Measurements from ENCODE around the gene RPS6KL1.

Gene RPS6KL1

GRCh38 chr14:74861734-74862090, 61.3 kb downstream of the RPS6KL1 start:
- no peak overlapping the region for H3K9ac ChIP-seq (ENCODE audit: low read length)
- H3K36me3 ChIP-seq (ENCODE audit: control insufficient read depth, insufficient read depth, low read length), result no peaks in the 10 kb centered on the region
- no peak overlapping the region for H3K4me3 ChIP-seq (ENCODE audit: low read length)
- no peaks in the 10 kb centered on the region for H3K4me1 ChIP-seq (ENCODE audit: control insufficient read depth, insufficient read depth, low read length)
- H3K27ac ChIP-seq (ENCODE audit: low read depth, low read length), result no peak overlapping the region
- no peaks in the 10 kb centered on the region for H3K27me3 ChIP-seq (ENCODE audit: control insufficient read depth, insufficient read depth, low read length)

GRCh38 chr14:74860899-74861733, 61.9 kb downstream of the RPS6KL1 start:
- H3K4me3 ChIP-seq (ENCODE audit: low read length), result no peak overlapping the region
- H3K27ac ChIP-seq (ENCODE audit: low read depth, low read length), result no peak overlapping the region
- H3K4me1 ChIP-seq (ENCODE audit: control insufficient read depth, insufficient read depth, low read length), result no peaks in the 10 kb centered on the region
- no peaks in the 10 kb centered on the region for H3K27me3 ChIP-seq (ENCODE audit: control insufficient read depth, insufficient read depth, low read length)
- no peaks in the 10 kb centered on the region for H3K36me3 ChIP-seq (ENCODE audit: control insufficient read depth, insufficient read depth, low read length)
- no peak overlapping the region for H3K9ac ChIP-seq (ENCODE audit: low read length)

GRCh38 chr14:74859757-74860552, 63.1 kb downstream of the RPS6KL1 start:
- no peaks in the 10 kb centered on the region for H3K4me1 ChIP-seq (ENCODE audit: control insufficient read depth, insufficient read depth, low read length)
- H3K27me3 ChIP-seq (ENCODE audit: control insufficient read depth, insufficient read depth, low read length), result no peaks in the 10 kb centered on the region
- H3K27ac ChIP-seq (ENCODE audit: low read depth, low read length), result no peak overlapping the region
- no peak overlapping the region for H3K4me3 ChIP-seq (ENCODE audit: low read length)
- H3K36me3 ChIP-seq (ENCODE audit: control insufficient read depth, insufficient read depth, low read length), result no peaks in the 10 kb centered on the region
- no peak overlapping the region for H3K9ac ChIP-seq (ENCODE audit: low read length)

GRCh38 chr14:74858022-74858421, 65.0 kb downstream of the RPS6KL1 start:
- Histone ChIP-seq H3K36me3 (ENCODE audit: control insufficient read depth, insufficient read depth, low read length) (no peaks in the 10 kb centered on the region), H3K4me3 (ENCODE audit: low read length) (no peak overlapping the region), H3K27ac (ENCODE audit: low read depth, low read length) (no peak overlapping the region), H3K9ac (ENCODE audit: low read length) (no peak overlapping the region), H3K27me3 (ENCODE audit: control insufficient read depth, insufficient read depth, low read length) (no peaks in the 10 kb centered on the region), H3K4me1 (ENCODE audit: control insufficient read depth, insufficient read depth, low read length) (peaks cover 8% of the 10 kb centered on the region)

- no peak overlapping the region for H3K27ac ChIP-seq (ENCODE audit: low read depth, low read length)
- H3K9ac ChIP-seq (ENCODE audit: low read length), result no peak overlapping the region
- no peaks in the 10 kb centered on the region for H3K27me3 ChIP-seq (ENCODE audit: control insufficient read depth, insufficient read depth, low read length)
- no peaks in the 10 kb centered on the region for H3K36me3 ChIP-seq (ENCODE audit: control insufficient read depth, insufficient read depth, low read length)
- peaks cover 10% of the 10 kb centered on the region for H3K4me1 ChIP-seq (ENCODE audit: control insufficient read depth, insufficient read depth, low read length)
- no peak overlapping the region for H3K4me3 ChIP-seq (ENCODE audit: low read length)
These were observed 66.7 kb downstream of the RPS6KL1 start for GRCh38 chr14:74856366-74856765.

- no peak overlapping the region for H3K4me3 ChIP-seq (ENCODE audit: low read length)
- H3K27me3 ChIP-seq (ENCODE audit: control insufficient read depth, insufficient read depth, low read length), result no peaks in the 10 kb centered on the region
- no peak overlapping the region for H3K9ac ChIP-seq (ENCODE audit: low read length)
- no peaks in the 10 kb centered on the region for H3K36me3 ChIP-seq (ENCODE audit: control insufficient read depth, insufficient read depth, low read length)
- peaks cover 10% of the 10 kb centered on the region for H3K4me1 ChIP-seq (ENCODE audit: control insufficient read depth, insufficient read depth, low read length)
- H3K27ac ChIP-seq (ENCODE audit: low read depth, low read length), result no peak overlapping the region
These were observed 67.1 kb downstream of the RPS6KL1 start for GRCh38 chr14:74855945-74856344.

GRCh38 chr14:74855021-74855420, 68.0 kb downstream of the RPS6KL1 start:
- peaks cover 10% of the 10 kb centered on the region for H3K4me1 ChIP-seq (ENCODE audit: control insufficient read depth, insufficient read depth, low read length)
- H3K4me3 ChIP-seq (ENCODE audit: low read length), result no peak overlapping the region
- no peaks in the 10 kb centered on the region for H3K27me3 ChIP-seq (ENCODE audit: control insufficient read depth, insufficient read depth, low read length)

More at GRCh38 chr14:74855021-74855420, 68.0 kb downstream of the RPS6KL1 start:
- H3K36me3 ChIP-seq (ENCODE audit: control insufficient read depth, insufficient read depth, low read length), result no peaks in the 10 kb centered on the region
- no peak overlapping the region for H3K9ac ChIP-seq (ENCODE audit: low read length)
- no peak overlapping the region for H3K27ac ChIP-seq (ENCODE audit: low read depth, low read length)
